Islet precursor cell (in vitro differentiated cells): ENCODE results near the gene TPK1.
"Not testable (repeated sequence)": the region's sequence is repeated elsewhere in the genome, so short reads cannot be mapped to it uniquely, and the experiment has no call there.

Experiments used
- DNase-seq: peaks from one replicate; pipeline ENCODE4 v3.0.0-alpha.2; 2018

TPK1 gene

DNA sequence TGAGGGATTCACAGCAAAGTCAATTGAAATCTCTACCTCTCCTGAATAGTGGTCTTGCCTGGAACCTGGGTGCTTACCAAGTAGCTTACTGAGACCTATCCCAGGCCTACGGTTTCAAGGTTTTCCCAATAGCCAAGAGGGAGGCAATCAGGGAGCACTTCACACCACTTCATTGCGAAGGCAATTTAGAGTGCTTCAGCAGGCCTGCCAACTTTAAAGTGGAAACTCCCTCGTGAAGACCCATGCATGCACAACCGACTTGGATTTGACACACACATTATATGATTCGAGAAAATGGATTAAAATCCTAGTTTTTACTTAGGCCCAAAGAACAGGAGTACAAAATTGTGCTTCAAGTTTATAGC lies 380.8 kb downstream of the TPK1 start:
- DNase-seq: no peak

DNA sequence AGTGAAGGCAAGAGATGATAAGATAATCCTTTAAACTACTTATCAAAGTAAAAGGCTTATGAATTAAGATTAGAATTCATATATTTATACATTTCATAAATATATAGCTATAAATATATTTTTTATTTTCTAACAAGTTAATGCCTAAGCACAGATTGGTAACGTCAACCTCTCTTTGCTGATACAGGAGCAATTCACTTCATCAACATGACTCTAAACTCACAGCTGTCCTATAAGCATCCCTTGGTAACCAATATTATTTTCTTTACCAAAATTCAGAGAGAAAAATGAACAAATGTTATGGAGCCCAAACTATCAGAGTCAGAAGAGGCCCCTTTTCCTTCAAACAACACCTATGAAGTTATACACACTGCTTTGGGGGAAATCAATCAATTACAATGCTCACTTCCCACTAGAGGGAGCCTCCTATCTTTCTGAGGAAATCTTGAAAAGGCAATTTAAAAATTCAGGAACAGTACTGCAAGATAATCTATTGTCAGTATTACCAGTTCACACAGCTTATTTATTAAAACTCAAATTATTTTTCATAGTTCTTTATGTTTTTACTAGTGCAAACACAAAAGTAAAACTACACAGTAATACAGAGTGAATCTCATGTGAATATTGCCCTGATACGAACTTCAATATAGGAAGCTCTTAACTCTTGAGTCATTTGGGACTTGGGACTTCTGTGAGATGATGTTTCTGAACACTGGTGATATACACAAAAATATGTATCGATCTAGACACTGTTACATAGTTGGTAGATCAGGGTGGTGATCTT lies 381.4 kb downstream of the TPK1 start:
- no peak for DNase-seq

DNA sequence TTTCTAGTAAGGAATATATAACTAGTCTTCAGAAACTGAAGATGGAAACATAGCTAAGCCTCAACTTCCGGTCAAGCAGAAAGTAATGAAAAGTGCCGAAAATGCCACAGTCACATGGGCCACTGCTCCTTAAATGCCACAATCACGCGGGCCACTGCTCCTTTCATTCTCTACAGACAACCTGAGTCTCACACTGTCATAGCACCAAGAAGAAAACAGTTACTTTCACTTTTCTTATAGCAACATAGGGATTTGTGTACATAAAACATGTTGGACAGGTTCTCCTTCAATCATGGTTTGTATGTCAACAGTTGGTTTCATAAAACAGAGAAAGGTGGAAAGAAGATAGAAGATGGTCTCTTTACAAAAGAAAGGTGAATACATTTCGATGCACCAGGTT lies 383.8 kb downstream of the TPK1 start:
- DNase-seq: no peak

DNA sequence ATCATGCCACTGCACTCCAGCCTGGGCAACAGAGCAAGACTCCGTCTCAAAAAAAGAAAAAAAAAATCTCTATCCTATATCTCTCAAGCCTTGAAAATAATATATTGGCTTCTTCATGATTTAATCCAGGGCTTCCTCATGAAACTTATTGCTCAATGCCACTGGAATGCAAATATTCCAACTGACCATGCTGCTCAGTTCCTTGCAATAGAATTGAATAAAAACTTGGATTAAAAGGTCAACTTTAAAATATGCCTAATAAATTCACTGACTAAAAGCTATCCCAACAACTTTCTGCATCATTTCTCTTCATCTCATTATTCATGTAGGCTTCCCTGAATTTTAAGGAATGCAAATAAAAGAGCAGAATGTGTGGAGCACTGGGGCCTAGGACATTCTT lies 390.3 kb downstream of the TPK1 start:
- no peak for DNase-seq

DNA sequence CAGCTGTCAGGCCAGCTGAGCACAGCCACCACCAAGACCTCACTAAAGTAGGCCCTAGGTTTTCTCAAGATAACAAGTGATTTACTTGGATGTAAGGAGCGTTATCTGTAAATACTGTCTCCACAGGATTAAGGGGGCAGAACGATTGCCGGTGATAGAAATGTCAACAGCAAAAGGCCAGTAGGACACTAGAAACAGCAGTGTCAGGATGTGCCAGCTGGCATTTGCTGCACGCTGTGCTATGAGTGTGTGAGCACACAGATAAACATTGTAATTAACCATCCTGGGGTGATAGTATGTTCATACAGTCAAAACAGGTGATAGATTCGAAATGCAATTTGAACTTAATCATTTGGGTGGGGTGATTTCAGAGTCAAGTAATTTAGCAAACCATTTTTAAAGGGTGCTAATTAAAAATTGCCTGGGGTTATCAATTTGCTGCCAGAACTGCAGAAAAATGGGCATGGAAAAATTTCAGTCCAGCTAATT lies 396.1 kb downstream of the TPK1 start:
- no peak for DNase-seq

DNA sequence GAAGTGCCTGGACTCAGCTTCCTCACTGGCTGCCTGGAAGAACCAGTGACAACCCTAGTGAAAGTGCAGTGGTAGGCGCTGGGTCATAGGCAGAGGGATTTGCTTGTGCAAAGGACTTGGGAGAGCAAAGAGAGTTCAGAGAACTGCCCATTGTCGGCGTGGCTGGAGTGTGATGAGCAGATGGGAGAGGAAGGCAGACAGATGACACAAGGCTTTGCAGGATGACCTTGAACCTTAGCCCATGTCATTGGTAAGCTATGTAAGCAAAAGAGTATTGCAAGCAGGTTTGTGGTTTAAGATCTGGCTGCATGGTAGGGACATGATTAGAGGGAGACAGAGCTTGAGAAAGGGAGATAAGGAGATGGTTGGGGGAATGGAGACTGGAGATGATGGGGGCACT lies 397.1 kb downstream of the TPK1 start:
- no peak for DNase-seq

DNA sequence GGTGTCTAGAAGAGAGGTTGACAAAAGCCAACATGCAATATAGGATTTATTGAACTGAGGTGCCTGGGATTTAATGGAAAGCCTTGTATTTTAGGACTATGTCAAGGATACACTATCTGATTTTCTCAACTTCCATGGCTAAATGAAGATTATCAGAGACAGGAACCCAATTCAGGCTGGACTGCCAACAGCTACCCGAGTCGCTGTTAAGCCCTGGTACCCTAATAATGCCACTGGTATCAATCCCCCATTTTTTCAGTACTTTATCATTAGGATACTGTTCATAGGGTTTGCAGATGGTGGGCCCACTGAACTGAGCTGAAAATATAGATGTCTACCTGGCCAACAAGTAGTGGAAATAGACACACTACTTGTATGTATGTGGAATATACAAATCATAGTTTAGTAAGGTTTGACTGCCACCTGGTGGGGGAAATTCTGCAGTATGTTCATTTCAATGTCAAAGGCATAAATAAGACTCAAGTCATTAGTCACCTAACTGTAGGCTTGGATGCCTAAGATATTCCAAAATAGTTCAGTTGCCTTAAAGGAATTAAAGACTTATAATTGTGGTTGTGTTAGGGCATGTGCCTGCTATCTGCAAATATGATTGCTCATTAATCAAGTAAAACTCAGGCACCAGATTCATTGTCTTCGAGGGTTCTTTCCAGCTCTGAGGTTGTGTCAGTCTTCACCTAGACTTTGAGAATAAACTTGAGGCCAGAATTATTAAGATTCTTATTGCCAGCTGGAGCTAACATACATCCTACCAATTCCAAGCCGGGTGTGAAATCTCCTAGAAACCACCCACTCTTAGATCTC lies 398.3 kb downstream of the TPK1 start:
- DNase-seq: peak; percentile 68

DNA sequence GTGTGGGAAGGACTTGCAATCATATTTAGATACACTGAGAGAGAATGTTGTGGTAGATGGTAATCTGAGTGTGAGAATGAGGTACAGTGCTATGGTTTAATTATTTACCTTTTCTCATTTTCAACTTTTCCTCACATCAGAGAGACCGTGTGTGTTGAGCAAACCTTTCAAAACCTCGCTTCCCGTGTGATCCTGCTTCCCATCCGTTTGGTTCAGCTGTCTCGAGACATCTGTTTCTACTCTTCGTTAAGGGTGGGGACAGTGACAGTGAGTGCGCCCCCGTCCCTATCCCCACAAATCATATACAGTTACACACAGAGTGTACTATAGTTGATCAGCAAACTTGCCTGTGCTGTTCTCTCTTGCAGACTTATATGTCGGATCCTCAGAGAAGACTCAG lies 399.4 kb downstream of the TPK1 start:
- DNase-seq: no peak

DNA sequence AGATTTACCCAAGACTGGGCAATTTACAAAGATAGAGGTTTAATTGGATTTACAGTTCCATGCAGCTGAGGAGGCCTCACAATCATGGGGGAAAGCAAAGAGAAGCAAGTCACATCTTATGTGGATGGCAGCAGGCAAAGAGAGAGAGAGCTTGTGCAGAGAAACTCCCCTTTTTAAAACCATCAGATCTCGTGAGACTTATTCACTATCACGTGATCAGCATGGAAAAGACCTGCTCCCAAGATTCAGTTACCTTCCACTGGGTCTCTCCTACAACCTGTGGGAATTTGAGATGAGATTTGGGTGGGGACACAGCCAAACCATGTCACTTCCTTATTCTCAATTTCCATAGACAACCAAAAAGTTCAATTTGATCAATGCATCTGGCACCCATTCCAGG lies 407.4 kb downstream of the TPK1 start:
- DNase-seq: no peak

DNA sequence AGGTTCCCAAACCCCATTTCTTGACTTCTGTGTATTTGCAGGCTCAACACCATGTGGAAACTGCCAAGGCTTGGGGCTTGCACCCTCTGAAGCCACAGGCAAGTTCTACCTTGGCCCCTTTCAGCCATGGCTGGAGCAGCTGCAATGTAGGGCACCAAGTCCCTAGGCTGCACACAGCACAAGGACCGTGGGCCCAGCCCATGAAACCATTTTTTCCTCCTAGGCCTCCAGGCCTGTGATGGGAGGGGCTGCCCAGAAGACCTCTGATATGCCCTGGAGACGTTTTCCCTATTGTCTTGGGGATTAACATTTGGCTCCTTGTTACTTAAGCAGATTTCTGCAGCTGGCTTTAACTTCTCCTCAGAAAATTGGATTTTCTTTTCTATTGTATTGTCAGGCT lies 408.3 kb downstream of the TPK1 start:
- DNase-seq: not testable (repeated sequence)

DNA sequence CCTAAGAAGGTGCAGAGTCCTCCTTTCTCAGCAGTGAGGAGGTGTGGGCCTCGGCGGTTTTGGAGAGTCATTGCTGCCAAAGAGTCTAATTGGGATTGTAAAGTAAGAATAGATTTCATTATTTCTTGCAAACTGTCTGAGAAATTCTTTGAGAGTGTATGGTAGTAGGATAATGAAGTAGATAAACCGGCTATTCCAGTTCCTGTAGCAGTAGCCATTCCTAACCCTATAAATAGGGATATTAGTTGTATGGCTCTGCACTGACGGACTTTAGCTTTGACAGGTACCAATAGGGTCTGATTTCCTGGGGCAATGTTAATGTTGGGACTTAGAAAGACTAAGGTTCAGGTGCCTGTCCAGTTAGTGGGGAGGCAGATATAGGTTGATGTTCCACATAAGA lies 416.9 kb downstream of the TPK1 start:
- not testable (repeated sequence) for DNase-seq

DNA sequence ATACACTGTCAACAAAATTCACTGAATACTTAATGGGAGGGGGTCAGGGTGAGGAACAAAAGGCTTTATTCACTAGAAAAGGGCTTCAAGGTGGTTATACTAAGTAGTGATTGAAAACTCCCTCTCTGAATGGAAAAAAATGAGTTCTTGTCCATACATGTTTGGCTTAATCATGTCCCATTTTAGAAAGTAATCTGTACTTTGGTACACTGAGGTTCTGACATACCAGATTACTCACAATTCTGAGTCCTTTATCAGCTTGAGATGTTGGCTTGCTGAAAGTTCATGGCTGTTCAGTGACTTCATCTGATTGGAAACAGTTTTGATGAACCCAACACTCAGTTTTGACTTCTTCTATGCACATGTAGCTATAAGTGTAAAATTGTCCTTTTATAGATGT lies 419.5 kb downstream of the TPK1 start:
- no peak for DNase-seq

DNA sequence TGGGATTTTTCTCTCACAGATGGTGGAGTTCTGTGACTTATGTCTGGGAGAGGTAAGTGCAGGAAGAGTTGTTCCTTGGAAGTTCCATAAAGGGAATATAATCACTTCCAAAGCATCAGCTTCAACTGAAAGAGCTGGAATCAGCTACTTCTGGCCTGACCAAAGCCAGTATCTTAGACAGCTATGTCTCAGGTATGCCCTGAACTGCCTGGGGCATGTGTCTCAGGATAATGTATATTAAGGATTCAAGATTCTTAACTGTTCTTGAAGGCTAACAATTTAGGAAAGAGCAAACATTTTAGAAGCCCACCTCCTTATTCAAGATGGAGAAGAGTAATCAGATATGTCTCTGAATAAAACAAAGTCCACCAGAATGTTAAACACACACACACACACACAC lies 420.0 kb downstream of the TPK1 start:
- no peak for DNase-seq

DNA sequence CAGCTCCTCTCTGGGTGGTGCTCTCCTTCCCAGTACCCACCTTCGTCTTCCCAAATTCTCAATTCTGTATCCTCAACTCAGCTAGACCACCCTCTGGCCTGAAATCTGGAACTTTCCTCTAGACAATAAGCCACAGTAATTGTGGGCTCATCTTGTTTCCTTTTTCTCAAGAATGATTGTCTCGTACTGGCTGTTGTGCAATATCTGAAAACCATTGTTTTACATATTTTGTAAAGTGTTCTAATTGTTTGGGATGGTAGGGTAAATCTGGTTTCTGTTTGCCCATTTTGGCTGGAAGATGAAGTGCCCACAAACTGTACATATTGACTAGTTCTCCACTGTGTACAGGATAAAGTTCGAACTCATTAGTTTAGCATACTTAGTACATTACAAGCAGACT lies 421.0 kb downstream of the TPK1 start:
- no peak for DNase-seq

DNA sequence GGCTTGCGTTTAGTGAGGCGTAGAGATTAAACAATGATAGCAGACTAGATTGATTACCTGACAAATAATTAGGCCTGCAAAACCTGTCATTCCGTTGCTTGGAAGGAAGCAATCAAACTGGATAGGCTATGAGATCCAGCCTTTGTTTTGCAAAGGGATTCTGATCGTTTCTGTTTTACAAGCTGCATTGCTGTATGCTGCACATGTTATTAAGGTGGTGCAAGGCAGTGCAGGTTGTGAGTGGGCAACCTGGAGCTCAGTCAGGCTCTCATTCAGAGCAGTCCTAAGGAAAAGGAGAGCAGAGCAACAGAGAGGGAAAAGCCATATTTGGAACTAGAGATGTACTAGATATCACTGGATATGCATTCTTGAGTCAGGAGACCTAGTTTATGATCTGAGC lies 425.4 kb downstream of the TPK1 start:
- DNase-seq: no peak

DNA sequence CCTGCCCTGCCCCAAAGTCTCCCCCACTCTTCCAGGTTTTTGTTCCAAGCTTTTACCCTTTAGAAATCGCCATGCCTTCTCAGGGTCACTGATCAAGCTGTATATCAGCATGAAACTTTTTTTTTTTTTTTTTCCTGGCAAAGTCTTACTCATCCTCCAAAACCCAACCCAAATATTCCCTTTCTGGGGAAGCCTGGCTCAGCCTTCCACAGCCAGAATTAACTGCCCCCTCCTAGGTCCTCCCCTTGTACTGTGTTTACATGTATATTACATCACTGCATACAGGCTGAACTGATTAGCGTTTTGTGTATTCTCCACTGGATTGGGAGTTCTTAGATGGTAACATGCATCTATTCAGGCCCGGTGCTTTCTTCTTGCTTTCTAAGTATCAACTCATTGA lies 427.7 kb downstream of the TPK1 start:
- DNase-seq: no peak

DNA sequence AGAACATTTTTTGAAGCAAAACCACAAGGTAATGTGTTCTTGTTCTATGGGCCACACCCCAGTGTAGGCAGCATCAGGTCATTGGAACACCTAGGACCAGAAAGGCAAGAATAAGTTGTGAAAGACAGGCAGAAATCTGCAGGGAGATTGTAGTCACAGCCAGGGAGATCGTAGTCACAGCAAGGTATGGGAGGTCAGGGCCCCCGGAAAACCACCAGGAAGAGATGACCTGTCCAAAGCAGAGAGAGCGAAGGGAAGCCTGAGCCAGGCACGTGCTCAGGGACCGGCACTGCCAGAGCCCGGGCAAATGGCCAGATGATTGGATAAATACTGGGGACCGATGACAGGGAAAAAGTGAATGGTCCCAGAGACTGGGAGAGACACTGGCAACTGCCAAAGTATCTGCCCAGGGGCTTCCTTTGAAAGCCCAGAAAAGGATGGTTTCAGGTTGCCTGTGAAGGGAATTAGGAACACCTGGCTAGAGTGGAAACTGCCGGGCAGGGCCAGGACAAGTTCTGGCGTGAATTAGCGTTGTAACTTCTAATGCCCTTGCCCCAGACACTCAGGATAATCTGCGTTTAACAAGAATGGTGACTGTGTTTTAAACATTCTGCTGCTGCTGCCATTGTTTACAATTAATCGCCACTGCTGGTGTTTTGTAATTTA lies 428.5 kb downstream of the TPK1 start:
- no peak for DNase-seq

DNA sequence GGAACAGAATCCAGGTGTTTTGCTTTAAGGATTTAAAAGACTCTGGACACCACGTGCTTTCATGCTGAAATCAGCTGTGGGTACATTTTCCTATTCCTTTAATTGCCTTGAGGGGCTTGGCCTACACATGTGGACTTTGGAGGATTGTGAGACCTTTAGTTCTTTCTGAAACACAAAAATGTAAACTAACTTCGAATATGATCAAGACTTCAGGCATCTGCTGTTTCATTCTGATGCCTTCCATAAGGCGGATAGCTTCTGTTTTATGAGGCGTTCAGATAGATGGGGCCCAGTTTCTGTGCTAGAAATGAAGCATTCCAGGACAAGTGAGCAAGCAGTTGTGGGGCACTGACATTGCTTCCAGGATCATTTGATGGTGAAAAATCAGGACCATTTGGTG lies 430.9 kb downstream of the TPK1 start:
- no peak for DNase-seq

DNA sequence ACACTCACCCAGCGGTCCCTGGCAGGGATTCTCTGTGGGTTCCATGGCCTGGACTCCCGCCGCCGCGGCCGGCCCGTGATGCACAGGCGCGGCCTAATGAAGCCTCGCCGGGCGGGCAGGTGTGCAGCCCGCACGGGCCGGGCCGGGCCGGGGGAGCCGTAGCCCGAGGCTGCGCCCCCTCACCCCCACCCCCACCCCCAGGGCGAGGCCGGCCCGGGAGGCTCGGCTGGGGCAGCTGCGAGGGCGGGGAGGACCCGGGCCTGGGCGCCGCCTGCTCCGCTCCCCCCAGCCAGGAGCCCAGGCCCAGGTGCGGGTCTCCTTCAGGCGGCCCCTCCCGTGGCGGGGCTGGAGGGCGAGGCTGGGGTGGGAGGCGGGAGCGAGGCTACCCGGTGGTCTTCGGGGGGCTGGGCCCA lies 432.2 kb downstream of the TPK1 start, which contains the start of gene NOBOX:
Gene NOBOX (minus strand): TSS at position 45 of the 413 bp plus-strand sequence.
- no peak for DNase-seq

DNA sequence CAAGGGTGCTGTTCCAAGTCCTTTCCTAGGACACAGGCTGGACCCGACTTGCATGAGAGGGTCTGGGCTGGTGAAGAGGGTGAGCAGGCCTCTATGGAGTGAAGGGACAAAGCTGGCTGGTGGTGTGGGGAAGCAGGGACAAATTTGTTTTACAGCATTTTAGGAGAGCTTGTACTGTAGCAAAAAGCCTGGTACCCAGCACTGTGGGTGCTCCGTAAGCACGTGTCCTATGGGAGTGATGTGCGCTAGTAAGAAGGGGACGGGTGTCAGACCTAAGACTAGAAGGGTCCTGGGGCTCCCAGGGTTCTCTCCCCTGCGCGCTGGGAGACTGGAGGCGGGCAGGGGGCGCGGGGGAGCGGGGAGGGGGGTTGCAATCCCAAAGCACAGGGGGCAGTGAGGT lies 432.8 kb downstream of the TPK1 start:
- no peak for DNase-seq
